Measurements from ENCODE around the gene KIF26A.
"Not testable (repeated sequence)": the region's sequence is repeated elsewhere in the genome, so short reads cannot be mapped to it uniquely, and the experiment has no call there.

KIF26A gene

GRCh38 chr14:104147346-104148125 lies 9.1 kb downstream of the KIF26A start:
- no peaks in the 10 kb centered on the region for H3K36me3 Mint-ChIP-seq (ENCODE audit: low read depth)
- peaks cover 1% of the 10 kb centered on the region for H3K4me1 Mint-ChIP-seq
- no peaks in the 10 kb centered on the region for H3K9me3 Mint-ChIP-seq
- ATAC-seq, result no peak
- H3K4me3 Mint-ChIP-seq, result no peak overlapping the region
- DNase-seq, result no peak
- peaks cover 2% of the 10 kb centered on the region for H3K27me3 Mint-ChIP-seq
- no peak overlapping the region for H3K27ac Mint-ChIP-seq

DNA sequence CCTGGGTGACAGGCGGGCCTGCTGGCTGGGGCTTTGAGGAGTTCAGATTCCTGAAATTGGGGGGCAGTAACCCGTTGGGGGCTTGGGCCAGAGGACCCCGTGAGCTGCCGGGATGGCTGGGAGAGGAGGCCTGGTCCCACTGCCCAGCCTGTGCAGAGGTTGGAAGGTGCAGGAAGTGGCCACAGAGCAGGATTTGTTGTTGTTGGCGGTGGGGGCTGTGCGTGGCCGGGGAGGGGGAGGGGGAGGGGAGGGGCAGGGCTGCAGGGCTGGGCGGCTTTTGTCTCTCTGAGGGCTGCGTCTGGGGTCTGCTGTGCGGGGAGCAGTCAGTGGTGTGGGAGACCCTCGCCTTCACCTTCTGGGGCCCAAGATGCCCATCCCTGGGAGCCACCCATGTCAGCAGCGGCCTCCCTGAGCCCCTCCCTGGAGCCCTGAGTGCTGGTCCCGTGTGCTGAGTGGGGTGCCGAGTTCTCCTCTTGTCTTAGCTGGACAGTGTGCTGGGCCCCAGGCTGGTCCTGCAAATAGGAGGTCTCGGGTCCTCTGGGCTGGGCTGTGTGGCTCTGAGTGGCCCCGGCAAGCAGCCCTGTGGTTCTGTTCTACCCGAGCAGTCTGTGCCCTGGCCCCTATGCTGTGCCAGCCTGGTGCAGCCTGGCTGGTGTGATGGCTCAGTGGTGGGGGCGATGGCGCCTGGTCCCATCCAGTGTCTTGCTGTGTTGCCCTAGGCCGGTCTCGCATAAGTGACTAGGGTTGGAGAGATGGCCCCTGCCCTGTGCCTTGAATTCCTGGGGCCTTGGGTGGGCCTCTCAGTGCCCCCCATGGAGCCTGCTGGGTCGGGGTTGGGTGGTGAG lies 10.3 kb downstream of the KIF26A start:
- Mint-ChIP-seq H3K27me3 (peaks cover 2% of the 10 kb centered on the region), H3K36me3 (ENCODE audit: low read depth) (no peaks in the 10 kb centered on the region), H3K9me3 (no peaks in the 10 kb centered on the region), H3K27ac (no peak overlapping the region), H3K4me3 (no peak overlapping the region), H3K4me1 (peaks cover 1% of the 10 kb centered on the region)
- ATAC-seq (no peak), DNase-seq (no peak)

- Mint-ChIP-seq H3K9me3 (no peaks in the 10 kb centered on the region), H3K36me3 (ENCODE audit: low read depth) (no peaks in the 10 kb centered on the region), H3K4me3 (no peak overlapping the region), H3K4me1 (peaks cover 1% of the 10 kb centered on the region), H3K27ac (no peak overlapping the region), H3K27me3 (peaks cover 2% of the 10 kb centered on the region)
- ATAC-seq, result no peak
- no peak for DNase-seq
Measured at GRCh38 chr14:104149278-104149595, 10.8 kb downstream of the KIF26A start.

- peak; percentile 88 for ATAC-seq
Measured at GRCh38 chr14:104149617-104150135, 11.3 kb downstream of the KIF26A start.

GRCh38 chr14:104150136-104151025 lies 12.0 kb downstream of the KIF26A start:
- Mint-ChIP-seq H3K4me3 (no peak overlapping the region), H3K4me1 (peaks cover 1% of the 10 kb centered on the region), H3K27me3 (peaks cover 2% of the 10 kb centered on the region), H3K27ac (no peak overlapping the region), H3K36me3 (ENCODE audit: low read depth) (no peaks in the 10 kb centered on the region), H3K9me3 (no peaks in the 10 kb centered on the region)
- DNase-seq (no peak), ATAC-seq (no peak)

More at GRCh38 chr14:104149617-104150135, 11.3 kb downstream of the KIF26A start:
- H3K9me3 Mint-ChIP-seq, result no peaks in the 10 kb centered on the region
- H3K4me1 Mint-ChIP-seq, result peaks cover 1% of the 10 kb centered on the region
- no peak overlapping the region for H3K4me3 Mint-ChIP-seq
- DNase-seq, result peak; percentile 43
- H3K27me3 Mint-ChIP-seq, result peaks cover 2% of the 10 kb centered on the region
- H3K27ac Mint-ChIP-seq, result no peak overlapping the region
- H3K36me3 Mint-ChIP-seq (ENCODE audit: low read depth), result no peaks in the 10 kb centered on the region

DNA sequence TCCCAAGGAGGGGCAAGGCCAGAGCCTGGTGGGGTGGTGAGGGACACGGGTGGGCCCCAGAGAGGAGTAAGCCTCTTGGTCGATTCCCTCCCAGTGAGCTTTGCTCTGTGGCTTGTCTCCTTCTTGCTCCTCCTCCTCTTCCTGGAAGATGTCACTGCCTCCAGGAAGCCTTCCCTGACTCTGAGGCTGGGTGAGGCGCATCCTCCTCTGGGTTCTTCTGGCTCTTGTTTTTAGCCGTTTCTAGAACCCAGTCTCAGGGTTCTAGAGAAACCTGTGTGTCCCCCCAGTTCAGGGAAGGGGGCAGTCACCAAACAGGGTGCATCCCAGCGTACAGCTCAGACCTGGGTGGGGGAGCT lies 12.6 kb downstream of the KIF26A start:
- H3K36me3 Mint-ChIP-seq (ENCODE audit: low read depth), result no peaks in the 10 kb centered on the region
- peaks cover 1% of the 10 kb centered on the region for H3K4me1 Mint-ChIP-seq
- no peak overlapping the region for H3K27ac Mint-ChIP-seq
- DNase-seq (no peak), ATAC-seq (no peak)
- no peaks in the 10 kb centered on the region for H3K9me3 Mint-ChIP-seq
- H3K4me3 Mint-ChIP-seq, result no peak overlapping the region
- H3K27me3 Mint-ChIP-seq, result no peaks in the 10 kb centered on the region

- H3K36me3 Mint-ChIP-seq (ENCODE audit: low read depth), result no peaks in the 10 kb centered on the region
- peaks cover 1% of the 10 kb centered on the region for H3K4me1 Mint-ChIP-seq
- no peak overlapping the region for H3K4me3 Mint-ChIP-seq
- no peaks in the 10 kb centered on the region for H3K27me3 Mint-ChIP-seq
- H3K27ac Mint-ChIP-seq, result no peak overlapping the region
- H3K9me3 Mint-ChIP-seq, result no peaks in the 10 kb centered on the region
- DNase-seq (no peak), ATAC-seq (no peak)
Measured at GRCh38 chr14:104151566-104152245, 13.3 kb downstream of the KIF26A start.

- H3K4me3 Mint-ChIP-seq, result no peak overlapping the region
- DNase-seq, result no peak
- H3K27ac Mint-ChIP-seq, result no peak overlapping the region
- peaks cover 1% of the 10 kb centered on the region for H3K4me1 Mint-ChIP-seq
- no peaks in the 10 kb centered on the region for H3K27me3 Mint-ChIP-seq
- no peak for ATAC-seq
- no peaks in the 10 kb centered on the region for H3K36me3 Mint-ChIP-seq (ENCODE audit: low read depth)
- H3K9me3 Mint-ChIP-seq, result no peaks in the 10 kb centered on the region
Measured at GRCh38 chr14:104152246-104152575, 13.8 kb downstream of the KIF26A start.

DNA sequence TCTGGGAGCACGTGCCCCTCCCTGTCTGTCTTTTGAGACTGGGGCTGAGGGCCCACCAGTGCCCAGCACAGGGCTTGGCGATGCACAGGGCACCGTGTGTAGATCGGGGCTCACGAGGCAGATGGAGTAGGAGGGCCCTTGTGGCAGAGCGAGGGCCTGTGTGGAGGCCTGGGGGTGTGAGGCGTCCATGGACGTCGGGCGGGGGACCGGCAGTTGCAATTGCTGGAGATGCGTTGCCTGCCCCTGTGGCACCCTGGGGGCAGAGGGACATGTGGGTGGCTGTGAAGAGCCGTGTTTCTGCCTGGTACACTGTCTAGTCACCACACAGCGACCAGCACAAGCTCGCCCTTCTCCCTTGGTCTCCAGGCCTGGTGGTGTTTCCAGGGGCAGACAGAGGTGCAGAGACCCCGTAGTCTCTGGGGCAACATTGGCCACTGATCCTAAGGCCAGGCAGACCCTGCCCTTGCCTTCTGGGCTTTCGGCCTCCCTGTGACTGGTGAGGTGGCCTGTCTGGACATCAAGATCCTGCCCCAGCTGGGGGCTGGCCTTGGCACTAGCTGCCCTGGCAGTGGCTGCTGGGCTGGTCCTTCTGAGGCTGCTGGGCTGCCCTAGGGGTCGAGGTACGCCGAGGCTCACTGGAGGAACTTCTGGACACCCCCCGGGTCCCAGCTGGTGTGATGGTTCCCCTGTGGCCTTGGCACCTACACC lies 14.5 kb downstream of the KIF26A start:
- Mint-ChIP-seq H3K4me3 (no peak overlapping the region), H3K27ac (no peak overlapping the region), H3K36me3 (ENCODE audit: low read depth) (no peaks in the 10 kb centered on the region), H3K4me1 (peaks cover 1% of the 10 kb centered on the region), H3K9me3 (no peaks in the 10 kb centered on the region), H3K27me3 (no peaks in the 10 kb centered on the region)
- DNase-seq (no peak), ATAC-seq (no peak)

DNA sequence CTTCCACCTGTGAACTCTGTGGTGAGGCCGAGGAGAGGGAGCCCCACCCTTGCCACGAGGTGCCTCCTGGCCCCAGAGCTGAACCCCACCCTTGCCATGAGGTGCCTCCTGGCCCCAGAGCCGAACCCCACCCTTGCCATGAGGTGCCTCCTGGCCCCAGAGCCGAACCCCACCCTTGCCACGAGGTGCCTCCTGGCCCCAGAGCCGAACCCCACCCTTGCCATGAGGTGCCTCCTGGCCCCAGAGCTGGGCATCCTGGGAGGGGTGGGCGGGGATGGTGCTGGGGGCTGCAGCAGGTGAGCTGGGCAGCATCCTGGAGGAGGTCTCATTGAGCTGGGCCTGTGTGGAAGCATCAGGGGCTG lies 15.0 kb downstream of the KIF26A start:
- not testable (repeated sequence) for ATAC-seq; H3K27me3 Mint-ChIP-seq; H3K27ac Mint-ChIP-seq; H3K36me3 Mint-ChIP-seq (ENCODE audit: low read depth); DNase-seq; H3K9me3 Mint-ChIP-seq; H3K4me3 Mint-ChIP-seq; H3K4me1 Mint-ChIP-seq

DNA sequence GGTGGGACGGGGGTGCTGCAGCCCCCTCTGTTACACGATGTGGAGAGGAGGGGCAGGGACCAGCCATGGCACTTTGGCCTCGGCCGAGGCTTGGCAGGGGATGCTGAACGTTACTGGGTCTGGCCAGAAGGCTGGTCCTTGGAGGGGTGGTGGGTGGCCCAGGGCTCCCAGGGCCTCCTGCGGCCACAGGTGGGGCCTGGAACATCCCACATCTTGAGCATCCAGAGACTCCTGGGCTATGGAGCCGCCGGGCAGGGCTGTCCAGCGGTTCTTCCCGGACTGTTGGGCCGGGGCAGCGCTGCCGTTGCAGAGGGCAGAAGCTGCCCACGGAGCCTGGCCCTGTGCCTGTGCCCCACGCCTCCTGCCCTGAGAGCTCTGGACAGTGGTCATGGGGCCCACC lies 15.9 kb downstream of the KIF26A start:
- peaks cover 1% of the 10 kb centered on the region for H3K4me1 Mint-ChIP-seq
- ATAC-seq, result no peak
- no peaks in the 10 kb centered on the region for H3K36me3 Mint-ChIP-seq (ENCODE audit: low read depth)
- DNase-seq, result no peak
- no peaks in the 10 kb centered on the region for H3K9me3 Mint-ChIP-seq
- H3K27ac Mint-ChIP-seq, result no peak overlapping the region
- H3K27me3 Mint-ChIP-seq, result no peaks in the 10 kb centered on the region
- no peak overlapping the region for H3K4me3 Mint-ChIP-seq

DNA sequence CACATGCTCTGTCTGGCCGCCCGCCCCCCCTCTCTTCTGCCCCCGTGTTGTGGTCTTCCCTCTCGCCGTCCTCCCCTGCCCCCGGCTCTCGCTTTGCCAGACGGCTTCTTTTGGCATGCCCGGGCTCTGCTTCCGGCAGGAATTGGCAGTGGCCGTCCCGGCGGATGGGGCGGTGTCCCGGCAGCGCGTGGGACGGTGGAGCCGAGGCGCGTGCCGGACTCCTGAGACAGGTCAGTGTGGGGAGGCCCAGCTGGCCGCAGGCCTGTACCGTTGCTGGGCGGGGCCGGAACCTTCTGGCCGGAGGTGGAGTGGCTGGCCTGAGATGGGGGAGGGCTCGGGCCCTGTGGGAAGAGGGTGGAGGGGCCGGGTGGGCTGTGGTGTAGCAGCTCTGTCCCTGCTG lies 17.1 kb downstream of the KIF26A start:
- DNase-seq (no peak), ATAC-seq (no peak)
- Mint-ChIP-seq H3K9me3 (no peaks in the 10 kb centered on the region), H3K4me3 (no peak overlapping the region), H3K4me1 (peaks cover 1% of the 10 kb centered on the region), H3K27me3 (no peaks in the 10 kb centered on the region), H3K36me3 (ENCODE audit: low read depth) (no peaks in the 10 kb centered on the region), H3K27ac (no peak overlapping the region)

DNA sequence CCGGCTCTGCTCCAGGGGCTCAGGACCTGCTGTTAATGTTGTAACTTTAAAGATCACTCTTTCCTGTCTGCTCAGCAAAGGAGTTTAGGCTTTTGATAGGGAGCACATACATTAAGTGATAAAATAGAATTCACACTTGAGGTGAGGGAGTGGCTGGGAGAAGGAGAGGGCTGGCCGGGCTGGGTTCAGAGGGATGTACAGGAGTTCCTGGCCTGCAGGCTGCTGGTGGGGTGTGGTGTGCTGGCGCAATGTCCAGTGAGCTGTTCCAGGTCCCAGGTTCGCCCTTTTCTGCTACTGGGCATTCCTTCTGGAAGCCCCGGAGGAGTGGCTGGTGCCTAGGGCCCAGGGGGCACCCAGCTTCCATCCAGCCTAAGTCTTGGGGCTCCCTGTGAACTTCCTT lies 17.8 kb downstream of the KIF26A start:
- H3K36me3 Mint-ChIP-seq (ENCODE audit: low read depth), result no peaks in the 10 kb centered on the region
- no peak overlapping the region for H3K4me3 Mint-ChIP-seq
- no peaks in the 10 kb centered on the region for H3K9me3 Mint-ChIP-seq
- no peaks in the 10 kb centered on the region for H3K4me1 Mint-ChIP-seq
- ATAC-seq, result no peak
- DNase-seq, result no peak
- no peaks in the 10 kb centered on the region for H3K27me3 Mint-ChIP-seq
- no peak overlapping the region for H3K27ac Mint-ChIP-seq
